Neutrophil (primary cell): ENCODE data around the gene NIPA2.

ENCODE experiments used
- H3K27ac ChIP-seq: fragments of 200-600 bp; sonication (generic); 2 replicates; pipeline ENCODE4 v1.5.1; 2016; ENCODE audit warnings: mild to moderate bottlenecking, moderate library complexity
- H3K27me3 ChIP-seq: fragments of 200-600 bp; sonication (generic); 2 replicates; pipeline ENCODE4 v1.6.0; 2016; ENCODE audit warnings: mild to moderate bottlenecking
- H3K36me3 ChIP-seq: fragments of 200-600 bp; sonication (generic); 2 replicates; pipeline ENCODE4 v1.5.1; 2017
- H3K4me1 ChIP-seq, 2 experiments: fragments of 200-600 bp in 1 of 2; sonication (generic) in 1 of 2; 1 replicate in 1 of 2; 2 replicates in 1 of 2; pipeline versions ENCODE4 v1.5.1 to v1.6.1; 2013 to 2016; ENCODE audit warnings: low read depth in 1 of 2, low read length in 1 of 2, mild to moderate bottlenecking in 1 of 2, moderate library complexity in 1 of 2; ENCODE audit not compliant: control insufficient read depth in 1 of 2, insufficient read depth in 1 of 2
- H3K4me3 ChIP-seq, 2 experiments: fragments of 200-600 bp in 1 of 2; sonication (generic) in 1 of 2; 1 replicate in 1 of 2; 2 replicates in 1 of 2; pipeline ENCODE4 v1.5.1; 2013 to 2016; ENCODE audit warnings: low read depth in 1 of 2, low read length in 1 of 2, mild to moderate bottlenecking in 1 of 2, moderate library complexity in 1 of 2
- H3K9me3 ChIP-seq: fragments of 200-600 bp; sonication (generic); 2 replicates; pipeline ENCODE4 v1.5.1; 2016
- TF ChIP-seq, protein P1 (sequence below): fragments of 200-600 bp; sonication (generic); IDR thresholded peaks from 2 replicates; pipeline ENCODE4 v1.5.1; 2016; ENCODE audit warnings: antibody characterized with exemption

NIPA2 gene

DNA sequence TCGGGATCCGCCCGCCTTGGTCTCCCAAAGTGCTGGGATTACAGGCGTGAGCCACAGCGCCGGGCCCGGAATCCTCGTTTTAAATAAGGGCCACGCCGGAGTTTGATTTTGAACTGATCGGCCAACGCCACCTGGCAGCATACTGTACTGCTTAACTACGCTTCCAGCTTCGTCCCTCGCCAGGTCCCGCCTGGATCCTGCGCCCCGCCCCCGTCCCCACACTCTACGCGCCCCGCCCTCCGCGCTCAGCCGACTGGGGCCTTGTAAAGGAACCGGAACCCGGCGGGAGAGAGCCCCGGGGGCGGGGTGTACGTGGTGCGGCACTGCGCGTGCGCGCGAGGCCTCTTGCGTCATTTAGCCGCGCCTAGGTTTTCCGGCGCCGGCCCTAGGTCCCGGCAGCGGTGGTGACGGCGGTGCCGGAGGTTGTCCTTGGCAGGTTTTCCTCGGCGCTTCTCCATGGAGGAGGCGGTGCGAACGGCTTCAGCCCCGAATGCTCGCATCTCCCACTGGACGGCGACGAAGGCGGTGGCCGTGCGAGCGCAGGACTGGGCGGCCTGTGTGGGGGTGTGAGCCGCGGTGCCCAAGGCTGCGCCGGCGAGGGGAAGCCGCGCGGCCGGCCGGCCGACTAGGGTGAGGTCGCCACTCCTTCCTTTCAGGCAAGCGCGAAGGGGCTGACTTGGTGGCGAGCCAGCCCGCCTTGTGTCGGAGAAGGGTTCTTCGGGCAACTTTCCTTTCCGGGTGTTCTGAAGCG is at the start of gene NIPA2:
TSS of gene NIPA2 (plus strand) at position 375 of the 751 bp plus-strand sequence. CDS start 13,066 bp downstream, outside the sequence.
- TF ChIP-seq, protein P1, sequence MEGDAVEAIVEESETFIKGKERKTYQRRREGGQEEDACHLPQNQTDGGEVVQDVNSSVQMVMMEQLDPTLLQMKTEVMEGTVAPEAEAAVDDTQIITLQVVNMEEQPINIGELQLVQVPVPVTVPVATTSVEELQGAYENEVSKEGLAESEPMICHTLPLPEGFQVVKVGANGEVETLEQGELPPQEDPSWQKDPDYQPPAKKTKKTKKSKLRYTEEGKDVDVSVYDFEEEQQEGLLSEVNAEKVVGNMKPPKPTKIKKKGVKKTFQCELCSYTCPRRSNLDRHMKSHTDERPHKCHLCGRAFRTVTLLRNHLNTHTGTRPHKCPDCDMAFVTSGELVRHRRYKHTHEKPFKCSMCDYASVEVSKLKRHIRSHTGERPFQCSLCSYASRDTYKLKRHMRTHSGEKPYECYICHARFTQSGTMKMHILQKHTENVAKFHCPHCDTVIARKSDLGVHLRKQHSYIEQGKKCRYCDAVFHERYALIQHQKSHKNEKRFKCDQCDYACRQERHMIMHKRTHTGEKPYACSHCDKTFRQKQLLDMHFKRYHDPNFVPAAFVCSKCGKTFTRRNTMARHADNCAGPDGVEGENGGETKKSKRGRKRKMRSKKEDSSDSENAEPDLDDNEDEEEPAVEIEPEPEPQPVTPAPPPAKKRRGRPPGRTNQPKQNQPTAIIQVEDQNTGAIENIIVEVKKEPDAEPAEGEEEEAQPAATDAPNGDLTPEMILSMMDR = peak; percentile 45
- Histone ChIP-seq H3K36me3 (peaks cover 4% of the 10 kb centered on the region), H3K4me3 (peak within 1 kb of the TSS; percentile 90 to 98), H3K9me3 (no peaks in the 10 kb centered on the region), H3K4me1 (peaks cover 40 to 44% of the 10 kb centered on the region in 2 experiments), H3K27me3 (no peaks in the 10 kb centered on the region), H3K27ac (peak within 1 kb of the TSS; percentile 99)

DNA sequence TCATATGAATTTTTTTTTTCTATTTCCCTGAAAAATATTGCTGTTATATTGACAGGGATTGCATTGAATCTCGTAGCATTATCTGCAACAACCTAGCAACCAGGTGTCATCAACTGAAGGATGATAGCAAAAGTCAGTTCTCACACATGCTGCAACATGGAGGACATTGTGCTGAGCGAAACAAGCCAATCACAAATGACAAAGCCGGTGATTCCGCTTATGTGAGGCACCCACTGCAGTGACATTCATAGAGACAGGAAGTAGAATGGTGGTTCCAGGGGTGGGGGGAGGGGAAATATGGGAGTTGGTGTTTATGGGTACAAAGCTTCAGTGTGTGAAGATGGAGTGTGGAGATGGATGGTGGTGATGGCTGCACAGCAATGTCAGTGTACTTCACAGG is 44.4 kb upstream of the NIPA2 start:
- Histone ChIP-seq H3K4me3 (no peak overlapping the region), H3K4me1 (no peaks in the 10 kb centered on the region), H3K36me3 (no peaks in the 10 kb centered on the region), H3K27ac (no peak overlapping the region), H3K27me3 (no peaks in the 10 kb centered on the region), H3K9me3 (no peaks in the 10 kb centered on the region)
- TF ChIP-seq, protein P1 = no peak

DNA sequence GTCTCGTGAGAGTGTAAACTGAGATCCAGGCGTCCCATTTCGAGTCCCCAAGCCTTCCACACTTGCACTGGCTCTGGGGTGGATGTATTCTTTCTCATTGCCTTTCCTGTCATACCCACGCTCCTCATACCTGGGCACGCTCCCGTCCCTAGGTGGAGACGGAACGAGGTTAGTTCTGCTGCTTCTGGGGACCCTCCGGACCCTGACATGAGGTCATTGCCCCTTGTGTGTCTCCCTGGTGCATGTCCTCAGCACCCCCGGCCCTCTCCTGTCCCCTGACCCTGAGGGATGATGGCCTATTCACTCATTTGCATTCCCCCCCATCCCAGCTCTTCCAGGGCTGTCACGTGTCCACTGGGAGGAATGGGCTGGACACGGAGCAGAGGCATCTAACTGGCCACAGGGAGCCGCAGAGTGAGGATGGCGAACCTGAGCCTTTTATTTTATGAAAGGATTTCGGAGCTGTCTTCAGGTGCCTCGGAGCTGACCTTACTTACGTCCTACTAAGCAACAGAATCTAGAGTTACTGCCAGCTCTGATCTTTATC is 43.8 kb upstream of the NIPA2 start:
- Histone ChIP-seq H3K36me3 (no peaks in the 10 kb centered on the region), H3K4me1 (no peaks in the 10 kb centered on the region), H3K4me3 (no peak overlapping the region), H3K27me3 (no peaks in the 10 kb centered on the region), H3K9me3 (no peaks in the 10 kb centered on the region), H3K27ac (no peak overlapping the region)
- TF ChIP-seq, protein P1 = no peak

DNA sequence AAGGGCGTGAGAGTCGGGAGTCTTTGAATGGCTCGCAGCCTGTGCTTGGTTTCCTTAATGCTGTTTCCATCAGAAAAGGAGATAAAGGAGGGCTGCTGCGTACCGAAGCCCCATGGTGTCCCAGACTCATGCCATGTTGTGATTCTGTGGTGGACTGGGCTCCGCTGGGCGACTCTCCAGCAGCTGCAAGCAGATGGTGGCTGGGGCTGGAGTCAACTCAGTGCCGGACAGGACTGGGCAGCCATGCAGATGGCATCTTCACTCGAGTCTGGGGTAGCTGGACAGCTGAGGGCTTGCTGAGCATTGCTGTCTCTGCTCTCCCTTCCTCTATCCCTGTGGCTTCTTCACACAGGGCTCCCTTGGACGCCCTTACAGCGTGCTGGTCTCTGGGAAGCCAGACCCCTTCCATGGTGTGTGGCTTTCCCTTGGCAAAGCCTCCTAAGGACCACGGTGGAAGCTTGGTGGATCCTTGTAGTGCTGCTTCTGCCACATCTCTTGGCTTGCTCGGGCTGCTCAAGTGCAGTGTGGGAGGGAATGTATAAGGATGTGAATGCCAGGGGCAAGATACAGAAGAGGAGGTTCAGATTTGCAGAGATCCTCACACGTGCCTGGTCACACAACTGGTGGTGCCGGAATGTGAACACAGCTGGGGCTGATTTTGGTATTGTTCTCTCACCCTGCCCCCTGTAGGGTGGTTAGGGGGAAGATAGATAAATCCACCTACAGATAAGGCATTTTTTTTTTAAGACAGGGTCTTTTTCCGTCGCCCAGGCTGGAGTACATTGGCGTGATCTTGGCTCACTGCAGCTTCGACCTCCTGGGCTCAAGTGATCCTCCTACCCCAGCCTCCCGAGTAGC is 43.0 kb upstream of the NIPA2 start:
- H3K27ac ChIP-seq = no peak overlapping the region
- no peaks in the 10 kb centered on the region for H3K27me3 ChIP-seq
- no peaks in the 10 kb centered on the region for H3K36me3 ChIP-seq
- TF ChIP-seq, protein P1 = no peak
- H3K4me3 ChIP-seq = no peak overlapping the region
- no peaks in the 10 kb centered on the region for H3K9me3 ChIP-seq
- no peaks in the 10 kb centered on the region for H3K4me1 ChIP-seq

DNA sequence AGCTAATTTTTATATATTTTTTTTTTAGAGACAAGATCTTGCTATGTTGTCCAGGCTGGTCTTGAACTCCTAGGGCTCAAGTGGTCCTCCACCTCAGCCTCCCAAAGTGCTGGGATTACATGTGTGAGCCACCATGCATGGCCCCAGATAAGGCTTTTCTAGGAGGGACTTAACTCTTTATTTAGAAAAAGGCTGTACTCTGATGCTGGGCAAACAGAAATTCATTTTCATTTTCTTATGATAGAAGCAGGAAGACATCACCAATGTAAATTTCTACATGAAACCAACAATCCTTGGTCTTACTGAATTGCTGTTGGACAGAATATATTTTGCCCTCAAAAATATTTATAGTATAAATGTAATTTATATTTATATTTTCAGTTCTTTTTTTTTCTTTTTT is 42.4 kb upstream of the NIPA2 start:
- Histone ChIP-seq H3K27me3 (no peaks in the 10 kb centered on the region), H3K27ac (no peak overlapping the region), H3K36me3 (no peaks in the 10 kb centered on the region), H3K4me3 (no peak overlapping the region), H3K4me1 (no peaks in the 10 kb centered on the region), H3K9me3 (no peaks in the 10 kb centered on the region)
- TF ChIP-seq, protein P1 = no peak
